Measurements from ENCODE around the gene ZNRF2.

ZNRF2 gene

DNA sequence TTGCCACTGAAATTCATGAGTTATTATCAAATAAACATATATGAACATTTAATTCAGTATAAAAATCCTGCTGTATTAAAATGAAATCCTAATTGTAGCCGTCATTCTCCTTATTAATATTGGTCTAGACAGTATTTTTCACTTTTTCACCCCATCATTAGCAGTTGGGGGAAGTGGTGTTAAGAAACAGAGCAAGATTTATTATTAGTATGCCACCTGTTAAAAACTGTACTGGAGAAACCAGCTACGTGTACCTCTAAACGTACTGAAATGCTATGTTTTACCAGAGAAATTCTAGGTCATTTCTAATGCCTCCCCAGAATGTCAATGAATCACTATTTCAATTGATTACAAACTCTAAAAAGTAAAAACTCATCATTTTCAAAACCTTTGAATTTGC is 9.8 kb upstream of the ZNRF2 start:
- H3K27ac ChIP-seq = no peak overlapping the region
- TF ChIP-seq, protein P1, sequence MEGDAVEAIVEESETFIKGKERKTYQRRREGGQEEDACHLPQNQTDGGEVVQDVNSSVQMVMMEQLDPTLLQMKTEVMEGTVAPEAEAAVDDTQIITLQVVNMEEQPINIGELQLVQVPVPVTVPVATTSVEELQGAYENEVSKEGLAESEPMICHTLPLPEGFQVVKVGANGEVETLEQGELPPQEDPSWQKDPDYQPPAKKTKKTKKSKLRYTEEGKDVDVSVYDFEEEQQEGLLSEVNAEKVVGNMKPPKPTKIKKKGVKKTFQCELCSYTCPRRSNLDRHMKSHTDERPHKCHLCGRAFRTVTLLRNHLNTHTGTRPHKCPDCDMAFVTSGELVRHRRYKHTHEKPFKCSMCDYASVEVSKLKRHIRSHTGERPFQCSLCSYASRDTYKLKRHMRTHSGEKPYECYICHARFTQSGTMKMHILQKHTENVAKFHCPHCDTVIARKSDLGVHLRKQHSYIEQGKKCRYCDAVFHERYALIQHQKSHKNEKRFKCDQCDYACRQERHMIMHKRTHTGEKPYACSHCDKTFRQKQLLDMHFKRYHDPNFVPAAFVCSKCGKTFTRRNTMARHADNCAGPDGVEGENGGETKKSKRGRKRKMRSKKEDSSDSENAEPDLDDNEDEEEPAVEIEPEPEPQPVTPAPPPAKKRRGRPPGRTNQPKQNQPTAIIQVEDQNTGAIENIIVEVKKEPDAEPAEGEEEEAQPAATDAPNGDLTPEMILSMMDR (conservative IDR thresholded peaks at IDR 0.05) = no peak

DNA sequence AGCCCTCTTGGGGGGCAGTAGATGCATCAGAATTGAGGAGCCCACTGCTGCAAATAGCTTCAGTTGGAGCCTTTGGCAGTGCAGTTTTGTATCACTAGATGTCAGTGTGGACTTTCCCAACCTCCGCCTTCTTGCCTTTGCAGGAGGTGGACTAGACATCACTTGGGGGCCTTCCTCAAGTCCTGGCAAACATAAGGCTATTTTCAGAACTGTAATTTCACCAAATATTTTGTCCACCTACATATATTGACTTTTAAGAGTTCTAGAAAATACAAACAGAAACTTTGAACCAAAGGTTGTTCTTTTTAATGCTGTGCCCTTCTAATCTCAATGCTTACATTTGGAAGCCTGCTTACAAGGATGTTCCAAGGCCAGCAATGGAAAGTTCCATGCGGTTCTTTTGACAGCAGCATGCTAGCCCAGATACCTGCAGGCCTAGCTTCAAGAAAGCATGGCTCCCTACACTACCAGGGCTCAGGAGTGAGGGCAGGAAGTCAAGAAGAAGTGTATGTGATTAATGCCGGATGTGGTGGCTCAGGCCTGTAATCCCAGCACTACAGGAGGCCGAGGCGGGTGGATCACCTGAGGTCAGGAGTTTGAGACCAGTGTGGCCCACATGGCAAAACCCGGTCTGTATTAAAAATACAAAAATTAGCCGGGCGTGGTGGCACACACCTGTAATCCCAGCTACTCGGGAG is 8.0 kb upstream of the ZNRF2 start:
- TF ChIP-seq, protein P1 (conservative IDR thresholded peaks at IDR 0.05) = peak; percentile 88
- H3K27ac ChIP-seq = no peak overlapping the region

DNA sequence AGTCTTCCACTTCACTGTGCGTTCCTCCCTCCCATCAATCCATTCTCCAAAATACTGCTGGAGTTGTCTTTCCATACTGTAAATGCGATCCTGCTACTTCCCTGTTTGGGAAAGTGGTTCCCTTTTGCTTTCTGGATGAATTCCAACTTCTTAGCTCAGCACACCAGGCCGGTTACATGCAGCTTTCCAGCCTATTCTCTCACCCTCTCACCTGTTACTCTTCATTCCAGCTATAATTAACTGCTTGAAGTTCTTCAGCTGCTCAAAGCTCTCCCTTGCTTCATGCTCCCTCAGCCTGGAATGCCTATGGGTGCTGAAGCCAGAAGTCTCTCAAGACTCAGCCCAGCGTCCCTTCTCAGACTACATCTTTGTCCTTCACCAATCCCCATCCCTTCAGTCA is 6.0 kb upstream of the ZNRF2 start:
- no peak overlapping the region for H3K27ac ChIP-seq
- TF ChIP-seq, protein P1 (conservative IDR thresholded peaks at IDR 0.05) = no peak

DNA sequence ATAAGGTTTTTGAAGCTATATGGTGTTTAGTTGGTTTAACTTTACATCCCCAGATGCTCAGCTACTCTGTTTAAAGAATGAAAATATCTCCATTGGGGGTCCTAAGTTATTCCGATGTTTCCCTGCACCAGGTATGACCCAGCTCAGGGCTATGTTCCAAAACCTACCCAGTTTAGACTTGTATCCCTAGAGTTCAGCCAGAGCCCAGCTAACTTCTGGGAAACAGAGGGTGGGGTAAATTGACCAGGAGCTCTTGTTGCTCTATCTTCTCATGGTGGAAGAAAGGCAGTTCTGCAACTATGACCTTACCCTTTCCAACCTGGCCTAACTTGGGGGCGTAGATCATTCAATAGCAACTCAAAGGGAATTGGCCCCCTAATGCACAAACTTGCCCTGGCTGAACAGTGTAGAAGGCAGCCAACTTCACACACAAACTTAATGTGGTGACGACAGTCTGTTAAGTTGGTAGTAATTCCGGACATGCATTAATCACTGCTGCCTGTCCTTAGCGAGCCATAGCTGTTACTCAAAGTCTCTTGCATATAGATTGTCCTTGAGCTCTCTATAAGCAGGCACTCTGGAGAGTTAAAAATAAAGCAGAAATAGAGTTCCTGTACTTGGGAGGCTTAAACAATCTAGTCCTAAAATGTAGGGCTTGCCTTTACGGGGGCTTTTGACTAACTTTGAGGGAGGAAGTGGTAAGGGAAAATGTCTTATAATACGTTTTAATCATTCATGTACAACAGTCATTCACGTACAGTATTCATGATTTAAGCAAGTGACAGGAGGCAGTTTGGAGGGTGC is 5.3 kb upstream of the ZNRF2 start:
- TF ChIP-seq, protein P1 (conservative IDR thresholded peaks at IDR 0.05) = no peak
- no peak overlapping the region for H3K27ac ChIP-seq

DNA sequence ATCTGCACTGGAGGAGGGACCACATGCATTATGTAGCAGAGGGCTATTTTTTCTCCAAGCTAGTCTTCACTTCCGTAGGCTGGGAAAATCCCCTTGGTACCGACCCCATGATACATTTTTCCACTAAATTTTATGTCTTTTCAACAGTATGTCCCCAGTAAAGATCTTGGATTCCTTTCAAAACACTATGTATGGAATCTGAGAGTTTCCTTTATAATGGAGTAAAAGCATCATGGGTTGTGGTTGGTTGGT is 4.8 kb upstream of the ZNRF2 start:
- TF ChIP-seq, protein P1 (conservative IDR thresholded peaks at IDR 0.05) = no peak
- H3K27ac ChIP-seq = no peak overlapping the region

DNA sequence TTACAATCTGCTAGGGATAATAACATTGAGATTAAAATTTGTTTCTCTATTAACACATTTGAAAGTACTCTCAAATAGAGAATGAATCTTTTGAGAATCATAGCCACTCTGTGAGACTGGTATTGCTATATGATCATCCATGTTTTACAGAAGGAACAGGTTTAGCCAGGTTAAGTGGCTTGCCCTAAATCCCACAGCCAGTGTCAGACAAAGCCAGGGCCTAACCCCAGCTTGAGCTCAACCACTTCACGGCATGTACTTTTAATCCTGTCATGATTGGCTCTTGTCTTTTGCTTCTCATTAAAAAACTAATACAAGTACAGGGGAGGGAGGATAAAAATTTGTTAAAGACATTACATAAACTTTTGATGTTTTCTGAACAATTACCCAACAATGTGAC is 3.8 kb upstream of the ZNRF2 start:
- no peak overlapping the region for H3K27ac ChIP-seq
- TF ChIP-seq, protein P1 (conservative IDR thresholded peaks at IDR 0.05) = no peak

DNA sequence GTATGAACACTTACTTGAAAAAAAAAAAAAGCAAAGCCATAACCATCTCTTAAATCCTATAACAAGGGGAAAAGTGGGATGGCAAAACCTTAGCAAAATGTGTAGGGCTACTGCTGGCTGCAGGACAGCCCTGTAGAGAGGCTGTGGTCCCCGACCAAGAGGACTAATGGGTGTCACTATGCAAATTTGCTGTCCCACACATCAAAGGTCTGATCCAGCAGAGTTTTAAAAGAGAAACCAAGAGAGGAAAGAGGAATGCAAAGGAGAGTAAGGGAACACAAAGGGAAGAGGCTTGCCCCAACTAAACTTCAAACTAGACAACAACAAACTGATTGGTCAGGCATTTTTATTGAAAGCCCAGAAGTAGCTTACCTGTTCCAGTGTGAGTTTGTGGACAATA is 3.1 kb upstream of the ZNRF2 start:
- TF ChIP-seq, protein P1 (conservative IDR thresholded peaks at IDR 0.05) = no peak
- H3K27ac ChIP-seq = no peak overlapping the region

Measured in VCaP (cell line).